Measurements from ENCODE around the gene FHIT. TPM values are rescaled to one million over a fixed set of nuclear protein-coding genes. Genes with fewer than 3 reads are reported as not detected.

FHIT gene
- total and polyA plus RNA-seq, 10 of the 15 experiments (the other 5 are each of a cell fraction or from before 2014, with no cell fraction given) = 4.2 to 14.9 (median 9.4) TPM

DNA sequence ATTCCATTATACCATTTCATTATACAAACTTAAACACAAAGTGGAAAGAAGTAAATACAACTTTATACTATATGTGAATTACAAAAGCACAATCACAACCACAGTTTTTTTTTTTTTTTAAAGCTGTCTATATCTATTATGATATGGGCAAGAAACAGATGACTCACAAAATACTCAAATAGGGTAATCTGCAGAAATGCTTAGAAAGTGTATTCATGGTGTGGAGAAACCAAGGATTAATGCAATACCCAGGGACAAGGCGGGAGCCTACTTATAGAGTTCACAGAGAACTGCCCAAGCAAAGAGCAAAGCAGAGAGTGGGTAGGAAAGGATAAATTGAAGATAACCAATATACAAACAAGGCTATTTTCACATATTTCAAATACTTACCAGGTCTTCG, 332.0 kb downstream of the FHIT start (continued):
- TF ChIP-seq TCF3 (IDR thresholded peaks at IDR 0.05; ENCODE audit: borderline replicate concordance, insufficient read depth, low read depth, low read length) (no peak), POU2F2 (IDR thresholded peaks at IDR 0.05; ENCODE audit: borderline replicate concordance, low read depth, low read length) (no peak), NFYA (IDR thresholded peaks at IDR 0.05; ENCODE audit: borderline replicate concordance, low read depth, low read length) (no peak), BMI1 (IDR thresholded peaks at IDR 0.05; ENCODE audit: borderline replicate concordance) (no peak), JUND (IDR thresholded peaks at IDR 0.05; ENCODE audit: low read depth, low read length) (no peak), JUNB (IDR thresholded peaks at IDR 0.05) (no peak)

DNA sequence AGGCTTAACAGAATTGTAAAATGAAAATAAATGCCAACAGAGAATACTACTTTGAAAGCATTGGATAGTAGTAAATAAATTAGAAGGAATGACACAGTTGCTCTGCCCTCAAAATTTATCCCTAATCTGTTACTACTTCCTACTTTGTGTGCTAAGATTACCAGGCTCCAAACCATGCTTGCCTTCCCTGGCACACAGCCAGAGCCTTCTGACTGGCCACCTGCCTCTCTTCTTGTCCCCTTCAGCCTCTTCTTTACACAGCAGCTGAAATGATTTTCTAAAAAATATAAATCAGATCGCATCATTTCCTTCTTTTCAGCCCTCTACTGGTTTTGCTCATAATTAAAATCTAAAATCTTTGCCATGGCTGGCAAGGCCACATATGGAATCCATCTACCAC, 334.1 kb downstream of the FHIT start:
- no peak overlapping the region for H3K4me2 ChIP-seq (ENCODE audit: control insufficient read depth, insufficient read depth)
- H3K27ac ChIP-seq (ENCODE audit: control insufficient read depth, insufficient read depth) = no peak overlapping the region
- no peaks in the 10 kb centered on the region for H3K9me3 ChIP-seq (replicated peaks; ENCODE audit: control insufficient read depth, insufficient read depth, low read length)
- CTCF ChIA-PET = no interaction called here
- WGBS (ENCODE audit: insufficient coverage, insufficient replicate concordance, low lambda C conversion rate, missing lambda C conversion rate) = 87% methylated on average over 1 of the region's 1 CpG
- H3K79me2 ChIP-seq (ENCODE audit: control insufficient read depth, insufficient read depth, low read length) = no peaks in the 10 kb centered on the region
- no peaks in the 10 kb centered on the region for H3K27me3 ChIP-seq (replicated peaks in 1 of 2; ENCODE audit: control insufficient read depth in 2 of 2, insufficient read depth in 2 of 2, low read length in 1 of 2)
- no peaks in the 10 kb centered on the region for H3K36me3 ChIP-seq (ENCODE audit: control insufficient read depth in 2 of 2, insufficient read depth in 2 of 2, low read length in 1 of 2)
- H3K9ac ChIP-seq (ENCODE audit: control insufficient read depth, insufficient read depth, low read length) = no peak overlapping the region
- in situ Hi-C loops (cut with MboI) (no loop called here), intact Hi-C loops (cut with micrococcal nuclease; ENCODE audit: unreplicated experiment) (no loop called here)
- POLR2A ChIA-PET = no interaction called here
- DNase-seq (ENCODE audit: low read depth, low spot score) (no peak), ATAC-seq (no peak), FAIRE-seq (no peak)
- H4K20me1 ChIP-seq (ENCODE audit: control insufficient read depth, insufficient read depth) = no peaks in the 10 kb centered on the region
- BruUV-seq (replicated peaks) = no TSS peak
- SMC1A ChIA-PET (ENCODE audit: uncharacterized antibody, unreplicated experiment) = no interaction called here
- no peak overlapping the region for H3K4me3 ChIP-seq
- no peaks in the 10 kb centered on the region for H3K4me1 ChIP-seq (ENCODE audit: control insufficient read depth, insufficient read depth, low read length)
- H2AFZ ChIP-seq (ENCODE audit: control insufficient read depth, low read depth, low read length) = no peak overlapping the region
- RAD21 ChIA-PET (ENCODE audit: unreplicated experiment) = no interaction called here
- TF ChIP-seq SPI1 (IDR thresholded peaks at IDR 0.05; ENCODE audit: borderline replicate concordance, insufficient read depth, low read depth, low read length) (no peak), JUND (IDR thresholded peaks at IDR 0.05; ENCODE audit: low read depth, low read length) (no peak), HDGF (IDR thresholded peaks at IDR 0.05) (no peak), PAX8 (IDR thresholded peaks at IDR 0.05) (no peak), SUZ12 (IDR thresholded peaks at IDR 0.05; ENCODE audit: unreplicated experiment) (no peak), EP300 (IDR thresholded peaks at IDR 0.05; ENCODE audit: borderline replicate concordance in 1 of 2, control insufficient read depth in 1 of 2, low read depth in 2 of 2, low read length in 2 of 2) (no peak), KLF5 (IDR thresholded peaks at IDR 0.05; ENCODE audit: partially characterized antibody) (no peak), GABPA (IDR thresholded peaks at IDR 0.05; ENCODE audit: low read depth) (no peak), RFX5 (IDR thresholded peaks at IDR 0.05; ENCODE audit: low read depth, low read length) (no peak), SIX5 (IDR thresholded peaks at IDR 0.05; ENCODE audit: low read depth, low read length, severe bottlenecking) (no peak), RBBP5 (conservative IDR thresholded peaks at IDR 0.05) (no peak), EGR1 (IDR thresholded peaks at IDR 0.05; ENCODE audit: borderline replicate concordance in 1 of 2, low read depth in 2 of 2, low read length in 2 of 2) (no peak), MYC (IDR thresholded peaks at IDR 0.05; ENCODE audit: insufficient read depth, insufficient read length, insufficient replicate concordance, low read length, severe bottlenecking) (no peak)
- TF ChIP-seq, protein P1, sequence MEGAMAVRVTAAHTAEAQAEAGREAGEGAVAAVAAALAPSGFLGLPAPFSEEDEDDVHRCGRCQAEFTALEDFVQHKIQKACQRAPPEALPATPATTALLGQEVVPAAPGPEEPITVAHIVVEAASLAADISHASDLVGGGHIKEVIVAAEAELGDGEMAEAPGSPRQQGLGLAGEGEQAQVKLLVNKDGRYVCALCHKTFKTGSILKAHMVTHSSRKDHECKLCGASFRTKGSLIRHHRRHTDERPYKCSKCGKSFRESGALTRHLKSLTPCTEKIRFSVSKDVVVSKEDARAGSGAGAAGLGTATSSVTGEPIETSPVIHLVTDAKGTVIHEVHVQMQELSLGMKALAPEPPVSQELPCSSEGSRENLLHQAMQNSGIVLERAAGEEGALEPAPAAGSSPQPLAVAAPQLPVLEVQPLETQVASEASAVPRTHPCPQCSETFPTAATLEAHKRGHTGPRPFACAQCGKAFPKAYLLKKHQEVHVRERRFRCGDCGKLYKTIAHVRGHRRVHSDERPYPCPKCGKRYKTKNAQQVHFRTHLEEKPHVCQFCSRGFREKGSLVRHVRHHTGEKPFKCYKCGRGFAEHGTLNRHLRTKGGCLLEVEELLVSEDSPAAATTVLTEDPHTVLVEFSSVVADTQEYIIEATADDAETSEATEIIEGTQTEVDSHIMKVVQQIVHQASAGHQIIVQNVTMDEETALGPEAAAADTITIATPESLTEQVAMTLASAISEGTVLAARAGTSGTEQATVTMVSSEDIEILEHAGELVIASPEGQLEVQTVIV (IDR thresholded peaks at IDR 0.05; ENCODE audit: borderline replicate concordance, partially characterized antibody) = no peak
- TF ChIP-seq, protein P2, sequence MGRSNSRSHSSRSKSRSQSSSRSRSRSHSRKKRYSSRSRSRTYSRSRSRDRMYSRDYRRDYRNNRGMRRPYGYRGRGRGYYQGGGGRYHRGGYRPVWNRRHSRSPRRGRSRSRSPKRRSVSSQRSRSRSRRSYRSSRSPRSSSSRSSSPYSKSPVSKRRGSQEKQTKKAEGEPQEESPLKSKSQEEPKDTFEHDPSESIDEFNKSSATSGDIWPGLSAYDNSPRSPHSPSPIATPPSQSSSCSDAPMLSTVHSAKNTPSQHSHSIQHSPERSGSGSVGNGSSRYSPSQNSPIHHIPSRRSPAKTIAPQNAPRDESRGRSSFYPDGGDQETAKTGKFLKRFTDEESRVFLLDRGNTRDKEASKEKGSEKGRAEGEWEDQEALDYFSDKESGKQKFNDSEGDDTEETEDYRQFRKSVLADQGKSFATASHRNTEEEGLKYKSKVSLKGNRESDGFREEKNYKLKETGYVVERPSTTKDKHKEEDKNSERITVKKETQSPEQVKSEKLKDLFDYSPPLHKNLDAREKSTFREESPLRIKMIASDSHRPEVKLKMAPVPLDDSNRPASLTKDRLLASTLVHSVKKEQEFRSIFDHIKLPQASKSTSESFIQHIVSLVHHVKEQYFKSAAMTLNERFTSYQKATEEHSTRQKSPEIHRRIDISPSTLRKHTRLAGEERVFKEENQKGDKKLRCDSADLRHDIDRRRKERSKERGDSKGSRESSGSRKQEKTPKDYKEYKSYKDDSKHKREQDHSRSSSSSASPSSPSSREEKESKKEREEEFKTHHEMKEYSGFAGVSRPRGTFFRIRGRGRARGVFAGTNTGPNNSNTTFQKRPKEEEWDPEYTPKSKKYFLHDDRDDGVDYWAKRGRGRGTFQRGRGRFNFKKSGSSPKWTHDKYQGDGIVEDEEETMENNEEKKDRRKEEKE (IDR thresholded peaks at IDR 0.05) = no peak
